Neuron (in vitro differentiated cells): ENCODE results near the gene DUSP28.

Source experiments
- H2AFZ ChIP-seq: one replicate; pipeline ENCODE4 v1.6.1; 2013; ENCODE audit warnings: low read depth, mild to moderate bottlenecking, inconsistent platforms, low read length, moderate library complexity
- H3K27me3 ChIP-seq: one replicate; pipeline ENCODE4 v1.6.1; 2013; ENCODE audit warnings: low read length; ENCODE audit not compliant: insufficient read depth
- H3K36me3 ChIP-seq: one replicate; pipeline ENCODE4 v1.6.1; 2013; ENCODE audit warnings: low read length; ENCODE audit not compliant: insufficient read depth
- H3K4me1 ChIP-seq: one replicate; pipeline ENCODE4 v1.6.1; 2013; ENCODE audit warnings: low read length; ENCODE audit not compliant: insufficient read depth
- H3K4me3 ChIP-seq: 2 replicates; pipeline ENCODE4 v1.5.1; 2013; ENCODE audit warnings: mild to moderate bottlenecking, low read length, moderate library complexity
- H3K9me3 ChIP-seq: one replicate; pipeline ENCODE4 v1.6.1; 2013; ENCODE audit warnings: low read length

The DUSP28 gene

GRCh38 chr2:240593703-240594451 is 33.7 kb downstream of the DUSP28 start:
- no peaks in the 10 kb centered on the region for H3K9me3 ChIP-seq
- no peak overlapping the region for H2AFZ ChIP-seq
- no peak overlapping the region for H3K4me3 ChIP-seq
- no peaks in the 10 kb centered on the region for H3K4me1 ChIP-seq
- no peaks in the 10 kb centered on the region for H3K27me3 ChIP-seq
- peaks cover 67% of the 10 kb centered on the region for H3K36me3 ChIP-seq

GRCh38 chr2:240594511-240595380 is 34.6 kb downstream of the DUSP28 start:
- H2AFZ ChIP-seq = no peak overlapping the region
- peaks cover 70% of the 10 kb centered on the region for H3K36me3 ChIP-seq
- H3K27me3 ChIP-seq = no peaks in the 10 kb centered on the region
- H3K9me3 ChIP-seq = no peaks in the 10 kb centered on the region
- no peaks in the 10 kb centered on the region for H3K4me1 ChIP-seq
- H3K4me3 ChIP-seq = no peak overlapping the region

- H3K4me3 ChIP-seq = no peak overlapping the region
- peaks cover 70% of the 10 kb centered on the region for H3K36me3 ChIP-seq
- no peaks in the 10 kb centered on the region for H3K9me3 ChIP-seq
- no peaks in the 10 kb centered on the region for H3K4me1 ChIP-seq
- H3K27me3 ChIP-seq = no peaks in the 10 kb centered on the region
- H2AFZ ChIP-seq = no peak overlapping the region
Measured at GRCh38 chr2:240595381-240596079, 35.4 kb downstream of the DUSP28 start.

- no peaks in the 10 kb centered on the region for H3K9me3 ChIP-seq
- H3K36me3 ChIP-seq = peaks cover 66% of the 10 kb centered on the region
- H3K4me3 ChIP-seq = no peak overlapping the region
- H2AFZ ChIP-seq = no peak overlapping the region
- no peaks in the 10 kb centered on the region for H3K27me3 ChIP-seq
- H3K4me1 ChIP-seq = no peaks in the 10 kb centered on the region
Measured at GRCh38 chr2:240596080-240596460, 35.9 kb downstream of the DUSP28 start.

GRCh38 chr2:240596491-240596931 is 36.4 kb downstream of the DUSP28 start:
- H3K36me3 ChIP-seq = peaks cover 65% of the 10 kb centered on the region
- H2AFZ ChIP-seq = no peak overlapping the region
- no peaks in the 10 kb centered on the region for H3K4me1 ChIP-seq
- no peaks in the 10 kb centered on the region for H3K27me3 ChIP-seq
- no peaks in the 10 kb centered on the region for H3K9me3 ChIP-seq
- no peak overlapping the region for H3K4me3 ChIP-seq

GRCh38 chr2:240597054-240597418 is 36.9 kb downstream of the DUSP28 start:
- H3K4me1 ChIP-seq = no peaks in the 10 kb centered on the region
- H3K9me3 ChIP-seq = no peaks in the 10 kb centered on the region
- peaks cover 60% of the 10 kb centered on the region for H3K36me3 ChIP-seq
- no peaks in the 10 kb centered on the region for H3K27me3 ChIP-seq
- H3K4me3 ChIP-seq = no peak overlapping the region
- H2AFZ ChIP-seq = no peak overlapping the region

GRCh38 chr2:240597419-240598181 is 37.4 kb downstream of the DUSP28 start:
- Histone ChIP-seq H3K36me3 (peaks cover 55% of the 10 kb centered on the region), H2AFZ (no peak overlapping the region), H3K27me3 (no peaks in the 10 kb centered on the region), H3K4me3 (no peak overlapping the region), H3K4me1 (no peaks in the 10 kb centered on the region), H3K9me3 (no peaks in the 10 kb centered on the region)

- Histone ChIP-seq H3K27me3 (no peaks in the 10 kb centered on the region), H3K4me1 (no peaks in the 10 kb centered on the region), H3K36me3 (peaks cover 53% of the 10 kb centered on the region), H3K9me3 (no peaks in the 10 kb centered on the region), H3K4me3 (no peak overlapping the region), H2AFZ (no peak overlapping the region)
Measured at GRCh38 chr2:240598311-240598911, 38.3 kb downstream of the DUSP28 start.

- H3K4me1 ChIP-seq = peaks cover 3% of the 10 kb centered on the region
- H3K4me3 ChIP-seq = no peak overlapping the region
Measured at GRCh38 chr2:240599141-240599583, 39.0 kb downstream of the DUSP28 start.

GRCh38 chr2:240600451-240600961 is 40.3 kb downstream of the DUSP28 start:
- Histone ChIP-seq H2AFZ (no peak overlapping the region), H3K4me1 (peaks cover 11% of the 10 kb centered on the region), H3K9me3 (no peaks in the 10 kb centered on the region), H3K4me3 (no peak overlapping the region), H3K36me3 (peaks cover 41% of the 10 kb centered on the region), H3K27me3 (no peaks in the 10 kb centered on the region)

More at GRCh38 chr2:240599141-240599583, 39.0 kb downstream of the DUSP28 start:
- Histone ChIP-seq H3K9me3 (no peaks in the 10 kb centered on the region), H3K27me3 (no peaks in the 10 kb centered on the region), H2AFZ (no peak overlapping the region), H3K36me3 (peaks cover 49% of the 10 kb centered on the region)

- no peaks in the 10 kb centered on the region for H3K27me3 ChIP-seq
- no peak overlapping the region for H2AFZ ChIP-seq
- H3K9me3 ChIP-seq = no peaks in the 10 kb centered on the region
- H3K4me3 ChIP-seq = no peak overlapping the region
- peaks cover 35% of the 10 kb centered on the region for H3K36me3 ChIP-seq
- peaks cover 11% of the 10 kb centered on the region for H3K4me1 ChIP-seq
Measured at GRCh38 chr2:240601061-240601830, 41.1 kb downstream of the DUSP28 start.
